MM.1S (cell line): ENCODE data around the gene EPHA2.

Source experiments
- DNase-seq: peaks from one replicate; pipeline ENCODE4 v3.0.0-alpha.2; 2015
- H2AFZ ChIP-seq: fragments of 300-600 bp; sonication (generic); 2 replicates; pipeline ENCODE4 v1.6.0; 2016; ENCODE audit warnings: antibody characterized with exemption, low read length
- H3F3A ChIP-seq: fragments of 300-600 bp; sonication (generic); 2 replicates; pipeline ENCODE4 v1.6.1; 2016; ENCODE audit warnings: mild to moderate bottlenecking, antibody characterized with exemption, low read length, moderate library complexity, mixed read lengths; ENCODE audit not compliant: insufficient read depth
- H3K27ac ChIP-seq: fragments of 300-600 bp; sonication (generic); 2 replicates; pipeline ENCODE4 v1.5.1; 2016; ENCODE audit warnings: mild to moderate bottlenecking, low read length
- H3K27me3 ChIP-seq: fragments of 300-600 bp; sonication (generic); replicated peaks from 2 replicates; pipeline ENCODE4 v1.6.0; 2016; ENCODE audit warnings: low read length; ENCODE audit not compliant: insufficient read depth
- H3K36me3 ChIP-seq: fragments of 300-600 bp; sonication (generic); replicated peaks from 2 replicates; pipeline ENCODE4 v1.6.1; 2016; ENCODE audit warnings: mild to moderate bottlenecking, low read length, mixed read lengths; ENCODE audit not compliant: insufficient read depth
- H3K4me1 ChIP-seq: fragments of 300-600 bp; sonication (generic); 2 replicates; pipeline ENCODE4 v1.6.1; 2016; ENCODE audit warnings: low read length, mixed read lengths
- H3K4me2 ChIP-seq: fragments of 300-600 bp; sonication (generic); 2 replicates; pipeline ENCODE4 v1.6.0; 2016; ENCODE audit warnings: low read depth, low read length
- H3K4me3 ChIP-seq: fragments of 300-600 bp; sonication (generic); 2 replicates; pipeline ENCODE4 v1.5.1; 2016; ENCODE audit warnings: low read length, mixed read lengths
- H3K79me2 ChIP-seq: fragments of 300-600 bp; sonication (generic); 2 replicates; pipeline ENCODE4 v1.6.1; 2016; ENCODE audit warnings: mixed run types, low read length, mixed read lengths
- H3K9ac ChIP-seq: fragments of 300-600 bp; sonication (generic); 2 replicates; pipeline ENCODE4 v1.6.1; 2016; ENCODE audit warnings: low read length, mixed read lengths
- H3K9me2 ChIP-seq: fragments of 300-600 bp; sonication (generic); replicated peaks from 2 replicates; pipeline ENCODE4 v1.6.1; 2016; ENCODE audit warnings: mild to moderate bottlenecking, low read length, mixed read lengths; ENCODE audit not compliant: insufficient read depth
- H3K9me3 ChIP-seq: fragments of 300-600 bp; sonication (generic); replicated peaks from 2 replicates; pipeline ENCODE4 v1.6.1; 2016; ENCODE audit warnings: mild to moderate bottlenecking, low read length, mixed read lengths; ENCODE audit not compliant: insufficient read depth
- H4K20me1 ChIP-seq: fragments of 300-600 bp; sonication (generic); 2 replicates; pipeline ENCODE4 v1.6.1; 2016; ENCODE audit warnings: mild to moderate bottlenecking, low read length, moderate library complexity, mixed read lengths; ENCODE audit not compliant: insufficient read depth
- CTCF ChIP-seq: fragments of 300-600 bp; sonication (generic); IDR thresholded peaks from 2 replicates; pipeline ENCODE4 v1.5.1; 2016; ENCODE audit warnings: antibody characterized with exemption, low read length, mixed read lengths
- EZH2 ChIP-seq: fragments of 300-600 bp; sonication (generic); optimal IDR thresholded peaks from 2 replicates; pipeline ENCODE3; 2017; ENCODE audit warnings: low read depth, mild to moderate bottlenecking, antibody characterized with exemption, low read length, mixed read lengths
- EZH2phosphoT487 ChIP-seq: fragments of 300-600 bp; sonication (generic); IDR thresholded peaks from 2 replicates; pipeline ENCODE4 v1.6.1; 2018; ENCODE audit warnings: antibody characterized with exemption, low read length

The EPHA2 gene

GRCh38 chr1:16141573-16142336, 14.1 kb downstream of the EPHA2 start:
- Histone ChIP-seq H3K4me2 (no peak overlapping the region), H4K20me1 (no peaks in the 10 kb centered on the region), H3K9me3 (no peaks in the 10 kb centered on the region), H3K9ac (no peak overlapping the region), H3K27ac (no peak overlapping the region), H3K4me1 (no peaks in the 10 kb centered on the region), H3K36me3 (no peaks in the 10 kb centered on the region), H3K79me2 (no peaks in the 10 kb centered on the region), H3K27me3 (peaks cover 90% of the 10 kb centered on the region), H3F3A (no peaks in the 10 kb centered on the region), H3K9me2 (no peaks in the 10 kb centered on the region), H3K4me3 (no peak overlapping the region), H2AFZ (no peak overlapping the region)
- no peak for TF ChIP-seq EZH2
- TF ChIP-seq EZH2phosphoT487, result no peak
- no peak for TF ChIP-seq CTCF
- no peak for DNase-seq

GRCh38 chr1:16140068-16140596, 15.7 kb downstream of the EPHA2 start:
- no peak for DNase-seq
- Histone ChIP-seq H3K4me1 (no peaks in the 10 kb centered on the region), H3K9me3 (no peaks in the 10 kb centered on the region), H4K20me1 (no peaks in the 10 kb centered on the region), H3K9me2 (no peaks in the 10 kb centered on the region), H3K79me2 (no peaks in the 10 kb centered on the region), H3K9ac (no peak overlapping the region), H3K4me2 (no peak overlapping the region), H3K27me3 (peaks cover 82% of the 10 kb centered on the region), H3K27ac (no peak overlapping the region), H2AFZ (no peak overlapping the region), H3F3A (no peaks in the 10 kb centered on the region), H3K36me3 (no peaks in the 10 kb centered on the region), H3K4me3 (no peak overlapping the region)
- TF ChIP-seq EZH2phosphoT487 (no peak), CTCF (no peak), EZH2 (no peak)

- Histone ChIP-seq H3K4me3 (no peak overlapping the region), H3K27ac (no peak overlapping the region), H4K20me1 (no peaks in the 10 kb centered on the region), H3K9me3 (no peaks in the 10 kb centered on the region), H3K9me2 (no peaks in the 10 kb centered on the region), H3K36me3 (no peaks in the 10 kb centered on the region), H3F3A (no peaks in the 10 kb centered on the region), H3K79me2 (no peaks in the 10 kb centered on the region), H3K4me1 (no peaks in the 10 kb centered on the region), H3K9ac (no peak overlapping the region), H2AFZ (no peak overlapping the region), H3K27me3 (peaks cover 82% of the 10 kb centered on the region), H3K4me2 (no peak overlapping the region)
- no peak for DNase-seq
- no peak for TF ChIP-seq EZH2phosphoT487
- no peak for TF ChIP-seq CTCF
- no peak for TF ChIP-seq EZH2
Observed at GRCh38 chr1:16139473-16139962, 16.4 kb downstream of the EPHA2 start.
